K562 (cell line): ENCODE measurements around the gene ZCWPW1. TPM values are rescaled to one million over a fixed set of nuclear protein-coding genes. Genes with fewer than 3 reads are reported as not detected.

ENCODE experiments used
- ATAC-seq: fragments of 200-7000 bp; cut with Tn5 transposase; 3 replicates; pipeline ENCODE4 v1.9.1; 2020; ENCODE audit warnings: moderate library complexity
- BruUV-seq: library from RNA; stranded (reverse); fragments of 400-500 nt; replicated peaks from 2 replicates; lab custom pipeline; 2021; lab: Mats Ljungman, UMichigan
- CTCF ChIA-PET: fragments of 300-600 bp; formaldehyde crosslinking; extraction: SDS; loops from one replicate; lab custom pipeline; 2021; ENCODE audit warnings: low intra/inter-chr PET ratio; lab: Yijun Ruan, JAX
- POLR2A ChIA-PET: fragments of 300-600, 350-650 bp; sonication (Branson Sonifier 250); formaldehyde crosslinking; extraction: SDS; loops from one replicate; lab custom pipeline; 2021; ENCODE audit warnings: antibody characterized with exemption, inconsistent platforms; lab: Yijun Ruan, JAX
- DNase-seq, 4 experiments: peaks; one replicate each; pipeline versions ENCODE4 v3.0.0 to v3.0.0-alpha.2; 2011 to 2018; ENCODE audit warnings: low spot score in 3 of 4, mixed read lengths in 3 of 4; ENCODE audit errors: extremely low read depth in 1 of 4
- FAIRE-seq: peaks from 2 replicates; lab custom pipeline; 2011; peaks lifted over from hg19 to GRCh38; lab: Jason Lieb, UNC
- H2AFZ ChIP-seq: 2 replicates; pipeline ENCODE4 v1.6.0; 2011; ENCODE audit warnings: low read depth, low read length, control low read depth, inconsistent platforms
- H3K27ac ChIP-seq: fragments of 200-600 bp; 3 replicates; pipeline ENCODE4 v1.8.0; 2011; ENCODE audit warnings: low read depth, mild to moderate bottlenecking, control low read depth, inconsistent platforms, low read length, moderate library complexity, mixed read lengths; ENCODE audit errors: extremely low read depth
- H3K27me3 ChIP-seq, 2 experiments: fragments of 300-600 bp in 1 of 2; 2 replicates in 1 of 2; 3 replicates in 1 of 2; pipeline versions ENCODE4 v1.6.0 to v1.8.0; 2011; ENCODE audit warnings: inconsistent platforms in 2 of 2, low read length in 2 of 2, mild to moderate bottlenecking in 1 of 2, mixed read lengths in 1 of 2, moderate library complexity in 1 of 2; ENCODE audit not compliant: control insufficient read depth in 2 of 2, insufficient read depth in 2 of 2
- H3K36me3 ChIP-seq: fragments of 300-600 bp; 3 replicates; pipeline ENCODE4 v1.8.0; 2011; ENCODE audit warnings: mild to moderate bottlenecking, low read length, inconsistent platforms; ENCODE audit not compliant: control insufficient read depth, insufficient read depth
- H3K4me1 ChIP-seq, 2 experiments: fragments of 200-600 bp in 1 of 2; replicated peaks in 1 of 2; 2 replicates in 1 of 2; 3 replicates in 1 of 2; pipeline versions ENCODE4 v1.5.1 to v1.8.0; 2011; ENCODE audit warnings: inconsistent platforms in 2 of 2, low read length in 2 of 2, mild to moderate bottlenecking in 1 of 2, mixed read lengths in 1 of 2, moderate library complexity in 1 of 2; ENCODE audit not compliant: control insufficient read depth in 2 of 2, insufficient read depth in 2 of 2
- H3K4me2 ChIP-seq: 2 replicates; pipeline ENCODE4 v1.6.1; 2011; ENCODE audit warnings: low read length, control low read depth, inconsistent platforms, mixed read lengths; ENCODE audit not compliant: insufficient read depth
- H3K4me3 ChIP-seq: fragments of 200-600 bp; sonication (generic), shearing (Covaris generic); 2 replicates; pipeline ENCODE4 v1.5.1; 2016; ENCODE audit warnings: control low read depth, inconsistent platforms
- H3K79me2 ChIP-seq: fragments of 200-600 bp; 3 replicates; pipeline ENCODE4 v1.8.0; 2011; ENCODE audit warnings: low read length, inconsistent platforms; ENCODE audit not compliant: control insufficient read depth, insufficient read depth
- H3K9ac ChIP-seq, 2 experiments: 2 replicates each; pipeline versions ENCODE4 v1.6.0 to v1.6.1; 2011; ENCODE audit warnings: low read depth in 2 of 2, low read length in 2 of 2, control low read depth in 1 of 2, inconsistent platforms in 1 of 2, mild to moderate bottlenecking in 1 of 2, mixed read lengths in 1 of 2; ENCODE audit not compliant: insufficient read depth in 1 of 2
- H3K9me1 ChIP-seq: one replicate; pipeline ENCODE4 v1.6.0; 2011; ENCODE audit warnings: inconsistent platforms, mild to moderate bottlenecking, low read length, moderate library complexity; ENCODE audit not compliant: control insufficient read depth, insufficient read depth
- H3K9me3 ChIP-seq: replicated peaks from 2 replicates; pipeline ENCODE4 v1.5.1; 2011; ENCODE audit warnings: low read depth, low read length, inconsistent platforms; ENCODE audit not compliant: control insufficient read depth, insufficient read depth
- H4K20me1 ChIP-seq: replicated peaks from 2 replicates; pipeline ENCODE4 v1.6.1; 2011; ENCODE audit warnings: low read length, inconsistent platforms, mixed read lengths; ENCODE audit not compliant: control insufficient read depth, insufficient read depth
- AFF4 ChIP-seq: sonication (generic); formaldehyde crosslinking; IDR thresholded peaks from 2 replicates; pipeline ENCODE4 v1.8.0; 2023; ENCODE audit warnings: mild to moderate bottlenecking, missing genetic modification reagents
- ASH1L ChIP-seq: fragments of 450-650 bp; IDR thresholded peaks from 2 replicates; pipeline ENCODE4 v1.6.1; 2018; ENCODE audit warnings: borderline replicate concordance, mild to moderate bottlenecking, low read depth; ENCODE audit not compliant: partially characterized antibody
- BMI1 ChIP-seq: fragments of 150-350 bp; IDR thresholded peaks from 2 replicates; pipeline ENCODE4 v1.6.1; 2014; ENCODE audit warnings: low read length
- CHD2 ChIP-seq: IDR thresholded peaks from 2 replicates; pipeline ENCODE4 v1.6.1; 2011; ENCODE audit warnings: low read depth, low read length
- CHD4 ChIP-seq: fragments of 200-600 bp; sonication (generic); IDR thresholded peaks from 3 replicates; pipeline ENCODE4 v1.6.1; 2012; ENCODE audit warnings: low read depth, mild to moderate bottlenecking, mixed read lengths, low read length, inconsistent platforms; ENCODE audit not compliant: insufficient read depth, insufficient replicate concordance, poor library complexity, severe bottlenecking
- CLOCK ChIP-seq: fragments of 250-450 bp; sonication (Bioruptor Pico); IDR thresholded peaks from 2 replicates; pipeline ENCODE4 v1.4.0; 2020; ENCODE audit warnings: mild to moderate bottlenecking, moderate library complexity, borderline replicate concordance
- E2F3 ChIP-seq: fragments of 250-450 bp; sonication (Bioruptor Pico); IDR thresholded peaks from 2 replicates; pipeline ENCODE4 v1.4.0; 2020; ENCODE audit warnings: mild to moderate bottlenecking
- EHMT2 ChIP-seq: fragments of 450-650 bp; IDR thresholded peaks from 2 replicates; pipeline ENCODE4 v1.6.1; 2018; ENCODE audit warnings: antibody characterized with exemption
- KDM5B ChIP-seq: fragments of 200-600 bp; sonication (generic); IDR thresholded peaks from 2 replicates; pipeline ENCODE4 v1.6.1; 2012; ENCODE audit warnings: low read depth, mild to moderate bottlenecking, moderate library complexity, low read length, control low read depth, inconsistent platforms; ENCODE audit not compliant: insufficient replicate concordance
- L3MBTL2 ChIP-seq: fragments of 450-650 bp; IDR thresholded peaks from 2 replicates; pipeline ENCODE4 v1.6.1; 2016; ENCODE audit warnings: mild to moderate bottlenecking, moderate library complexity
- NR3C1 ChIP-seq: sonication (generic); formaldehyde crosslinking; IDR thresholded peaks from 2 replicates; pipeline ENCODE4 v1.8.1; 2022; ENCODE audit warnings: missing genetic modification reagents
- RB1 ChIP-seq: fragments of 450-650 bp; IDR thresholded peaks from 2 replicates; pipeline ENCODE4 v1.6.1; 2017; ENCODE audit warnings: low read depth, mild to moderate bottlenecking
- SNIP1 ChIP-seq: fragments of 450-650 bp; IDR thresholded peaks from 2 replicates; pipeline ENCODE4 v1.7.1; 2017; ENCODE audit warnings: low read depth, mild to moderate bottlenecking
- TCF3 ChIP-seq: sonication (generic); formaldehyde crosslinking; IDR thresholded peaks from 2 replicates; pipeline ENCODE4 v1.4.0; 2020; ENCODE audit warnings: mild to moderate bottlenecking, missing genetic modification reagents
- ZNF212 ChIP-seq: fragments of 450-650 bp; formaldehyde crosslinking; IDR thresholded peaks from 2 replicates; pipeline ENCODE4 v1.4.0; 2020; ENCODE audit warnings: mild to moderate bottlenecking
- ZNF57 ChIP-seq: fragments of 450-650 bp; formaldehyde crosslinking; IDR thresholded peaks from 2 replicates; pipeline ENCODE4 v1.4.0; 2020; ENCODE audit warnings: mild to moderate bottlenecking, moderate library complexity
- WGBS: fragments of 100-300 bp; shearing (Covaris generic); methylation state at CpG from one replicate; pipeline ENCODE4 v1.1.6; 2016; ENCODE audit warnings: low coverage, mixed read lengths; ENCODE audit not compliant: insufficient coverage; ENCODE audit errors: missing lambda C conversion rate; 5-methylcytosine and 5-hydroxymethylcytosine counted together
- in situ Hi-C: fragments of 300-500 bp; cut with MboI; formaldehyde crosslinking; loops from 4 replicates; pipeline ENCODE4 v1.15.0; 2018; ENCODE audit warnings: inconsistent platforms, mixed read lengths
- intact Hi-C: fragments of 100-400 bp; cut with micrococcal nuclease; formaldehyde crosslinking; loops from 2 replicates; pipeline ENCODE4 v1.14.2; 2022
- polyA plus RNA-seq, 8 experiments: library from polyadenylated mRNA; depleted of rRNA in 4 of 8; stranded (reverse) in 5 of 8; unstranded in 3 of 8; fragments of >200 nt; fragmentation: Nextera tagmentation in 2 of 8; fragmentation: Illumina TruSeq in 1 of 8; extraction: Ambion mirVana in 2 of 8; extraction: Trizol in 1 of 8; gene quantifications; 2 replicates each; pipeline versions ENCODE4 v1.2.1 to v1.2.3, GENCODE V29; 2011 to 2014; ENCODE audit warnings: inconsistent platforms in 1 of 8, missing spikeins in 1 of 8
- total RNA-seq, 7 experiments: library from RNA; depleted of rRNA in 6 of 7; stranded (reverse); fragments of >200 nt in 6 of 7; fragmentation: Illumina TruSeq in 2 of 7; extraction: Trizol in 2 of 7; gene quantifications; 2 replicates each; pipeline versions ENCODE4 v1.2.1 to v1.2.3, GENCODE V29; 2011 to 2021; ENCODE audit warnings: low replicate concordance in 1 of 7

The ZCWPW1 gene
- total and polyA plus RNA-seq, 9 of the 15 experiments (the other 6 are each of a cell fraction or from before 2014, with no cell fraction given): 0.18 to 1.7 (median 1.2) TPM

GRCh38 chr7:100432053-100432452 is 3.5 kb upstream of the ZCWPW1 start:
- WGBS: 3% methylated on average over 4 of the region's 4 CpGs
- Histone ChIP-seq H2AFZ (no peak overlapping the region), H3K36me3 (peaks cover 51% of the 10 kb centered on the region), H3K4me3 (peak overlapping the region; percentile 82), H4K20me1 (peaks cover 26% of the 10 kb centered on the region), H3K9me3 (peaks cover 4% of the 10 kb centered on the region; the same call in 1 of the 2 replicates), H3K9me1 (peaks cover 15% of the 10 kb centered on the region), H3K4me2 (peak overlapping the region; percentile 97), H3K27me3 (no peaks in the 10 kb centered on the region), H3K79me2 (peaks cover 70% of the 10 kb centered on the region), H3K27ac (peak overlapping the region; percentile 98), H3K4me1 (peaks cover 42 to 73% of the 10 kb centered on the region in 2 experiments), H3K9ac (peak overlapping the region; percentile 96 to 97; a peak in 3 of 4 replicates)
- FAIRE-seq (peak; percentile 63), DNase-seq (peak in 1 of 4 experiments; percentile 64), ATAC-seq (no peak)
- POLR2A ChIA-PET: interaction anchor here (0.5 to 5.4 kb wide), 4 partner anchors 13 to 347 kb away, joined by 3 to 29 read pairs (median 4); no protein-coding TSS in a partner anchor
- in situ Hi-C loops: no loop called here
- intact Hi-C loops: no loop called here
- no TSS peak for BruUV-seq
- CTCF ChIA-PET: no interaction called here
- TF ChIP-seq EHMT2 (no peak), KDM5B (peak; percentile 15), CLOCK (CRISPR knock-in tag) (no peak), ASH1L (no peak), TCF3 (CRISPR knock-in tag) (peak; percentile 62), ZNF212 (CRISPR knock-in tag) (no peak), CHD4 (no peak), SNIP1 (no peak), CHD2 (no peak), RB1 (no peak), AFF4 (0 out of 2 replicates have a peak, but pooled peaks have one; percentile 55), NR3C1 (CRISPR knock-in tag) (no peak), E2F3 (no peak), ZNF57 (CRISPR knock-in tag) (no peak), L3MBTL2 (peak; percentile 33; the same call in 1 of the 2 replicates), BMI1 (no peak)
